ENCODE measurements around the gene KLRC1.

GRCh38 chr12:10456856-10457255 is 3.7 kb upstream of the KLRC1 start:
- TF ChIP-seq, protein P1, sequence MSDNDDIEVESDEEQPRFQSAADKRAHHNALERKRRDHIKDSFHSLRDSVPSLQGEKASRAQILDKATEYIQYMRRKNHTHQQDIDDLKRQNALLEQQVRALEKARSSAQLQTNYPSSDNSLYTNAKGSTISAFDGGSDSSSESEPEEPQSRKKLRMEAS (IDR thresholded peaks at IDR 0.05; ENCODE audit: insufficient read depth, insufficient read length), result no peak
- TF ChIP-seq, protein P2, sequence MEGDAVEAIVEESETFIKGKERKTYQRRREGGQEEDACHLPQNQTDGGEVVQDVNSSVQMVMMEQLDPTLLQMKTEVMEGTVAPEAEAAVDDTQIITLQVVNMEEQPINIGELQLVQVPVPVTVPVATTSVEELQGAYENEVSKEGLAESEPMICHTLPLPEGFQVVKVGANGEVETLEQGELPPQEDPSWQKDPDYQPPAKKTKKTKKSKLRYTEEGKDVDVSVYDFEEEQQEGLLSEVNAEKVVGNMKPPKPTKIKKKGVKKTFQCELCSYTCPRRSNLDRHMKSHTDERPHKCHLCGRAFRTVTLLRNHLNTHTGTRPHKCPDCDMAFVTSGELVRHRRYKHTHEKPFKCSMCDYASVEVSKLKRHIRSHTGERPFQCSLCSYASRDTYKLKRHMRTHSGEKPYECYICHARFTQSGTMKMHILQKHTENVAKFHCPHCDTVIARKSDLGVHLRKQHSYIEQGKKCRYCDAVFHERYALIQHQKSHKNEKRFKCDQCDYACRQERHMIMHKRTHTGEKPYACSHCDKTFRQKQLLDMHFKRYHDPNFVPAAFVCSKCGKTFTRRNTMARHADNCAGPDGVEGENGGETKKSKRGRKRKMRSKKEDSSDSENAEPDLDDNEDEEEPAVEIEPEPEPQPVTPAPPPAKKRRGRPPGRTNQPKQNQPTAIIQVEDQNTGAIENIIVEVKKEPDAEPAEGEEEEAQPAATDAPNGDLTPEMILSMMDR (IDR thresholded peaks at IDR 0.05; ENCODE audit: extremely low read depth in 1 of 2, insufficient read depth in 1 of 2, low read depth in 1 of 2, low read length in 2 of 2), result no peak
- TF ChIP-seq EZH2 (IDR thresholded peaks at IDR 0.05; ENCODE audit: borderline replicate concordance, low read depth, low read length, severe bottlenecking), result no peak
- no peak for TF ChIP-seq POLR2AphosphoS5 (IDR thresholded peaks at IDR 0.05; ENCODE audit: insufficient read depth, low read depth, low read length)
- no peak for TF ChIP-seq POLR2A (IDR thresholded peaks at IDR 0.05; ENCODE audit: low read depth, low read length)
- TF ChIP-seq JUN (IDR thresholded peaks at IDR 0.05; ENCODE audit: borderline replicate concordance, insufficient read depth, insufficient read length, low read depth), result no peak
- TF ChIP-seq MYC (IDR thresholded peaks at IDR 0.05; ENCODE audit: low read depth, low read length), result no peak

Data from endothelial cell of umbilical vein (primary cell).